ENCODE data around the gene EIF6. TPM values are rescaled to one million over a fixed set of nuclear protein-coding genes. Genes with fewer than 3 reads are reported as not detected.

EIF6 gene
- polyA plus RNA-seq, 1 donor from 2014 or later: 143 TPM

DNA sequence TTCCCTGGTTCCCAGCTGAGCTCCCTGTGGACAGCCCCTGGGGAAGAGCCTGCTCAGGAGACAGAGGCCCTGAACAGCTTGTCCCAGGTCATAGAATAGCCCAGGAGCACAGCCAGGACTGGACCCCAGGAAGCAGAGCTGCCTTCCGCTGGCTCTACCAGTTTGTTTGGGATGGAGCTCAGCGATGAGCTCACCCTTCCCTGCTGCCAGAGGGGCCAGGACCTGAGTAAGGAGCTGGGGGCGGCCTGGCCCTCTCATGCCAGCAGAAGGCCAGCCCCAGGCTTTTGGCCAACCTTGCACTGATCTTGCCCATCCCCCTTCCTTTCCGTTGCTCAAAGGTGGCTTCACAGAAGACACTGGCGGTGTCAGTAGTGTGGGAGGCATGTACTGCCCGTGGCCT is 24.1 kb downstream of the EIF6 start:
- H3K9ac ChIP-seq (ENCODE audit: low read length): no peak overlapping the region
- no peaks in the 10 kb centered on the region for H3K9me3 ChIP-seq (ENCODE audit: low read length)
- no peaks in the 10 kb centered on the region for H3K79me2 ChIP-seq (replicated peaks; ENCODE audit: insufficient read depth, low read length)
- no peaks in the 10 kb centered on the region for H3K27me3 ChIP-seq (ENCODE audit: insufficient read depth, low read depth, low read length)
- H3K4me3 ChIP-seq (ENCODE audit: low read length): no peak overlapping the region
- no peak for TF ChIP-seq EP300 (conservative IDR thresholded peaks at IDR 0.05; ENCODE audit: poor library complexity, severe bottlenecking)
- TF ChIP-seq EZH2 (IDR thresholded peaks at IDR 0.05; ENCODE audit: borderline replicate concordance, insufficient read depth, low read length, poor library complexity, severe bottlenecking): no peak
- TF ChIP-seq RAD21 (conservative IDR thresholded peaks at IDR 0.05): no peak
- TF ChIP-seq SMC3 (conservative IDR thresholded peaks at IDR 0.05; ENCODE audit: poor library complexity): no peak
- H3K9me2 ChIP-seq (ENCODE audit: insufficient read depth, low read length): no peaks in the 10 kb centered on the region
- no peak overlapping the region for H3K27ac ChIP-seq (ENCODE audit: low read length)
- no peaks in the 10 kb centered on the region for H3F3A ChIP-seq (ENCODE audit: insufficient read depth, low read length, poor library complexity, severe bottlenecking)
- no peak overlapping the region for H3K4me2 ChIP-seq (ENCODE audit: low read length)
- H3K36me3 ChIP-seq (ENCODE audit: insufficient read depth, low read length): peaks cover 5% of the 10 kb centered on the region
- no peak overlapping the region for H2AFZ ChIP-seq (ENCODE audit: low read depth, low read length)
- no peaks in the 10 kb centered on the region for H4K20me1 ChIP-seq (ENCODE audit: insufficient read depth)

DNA sequence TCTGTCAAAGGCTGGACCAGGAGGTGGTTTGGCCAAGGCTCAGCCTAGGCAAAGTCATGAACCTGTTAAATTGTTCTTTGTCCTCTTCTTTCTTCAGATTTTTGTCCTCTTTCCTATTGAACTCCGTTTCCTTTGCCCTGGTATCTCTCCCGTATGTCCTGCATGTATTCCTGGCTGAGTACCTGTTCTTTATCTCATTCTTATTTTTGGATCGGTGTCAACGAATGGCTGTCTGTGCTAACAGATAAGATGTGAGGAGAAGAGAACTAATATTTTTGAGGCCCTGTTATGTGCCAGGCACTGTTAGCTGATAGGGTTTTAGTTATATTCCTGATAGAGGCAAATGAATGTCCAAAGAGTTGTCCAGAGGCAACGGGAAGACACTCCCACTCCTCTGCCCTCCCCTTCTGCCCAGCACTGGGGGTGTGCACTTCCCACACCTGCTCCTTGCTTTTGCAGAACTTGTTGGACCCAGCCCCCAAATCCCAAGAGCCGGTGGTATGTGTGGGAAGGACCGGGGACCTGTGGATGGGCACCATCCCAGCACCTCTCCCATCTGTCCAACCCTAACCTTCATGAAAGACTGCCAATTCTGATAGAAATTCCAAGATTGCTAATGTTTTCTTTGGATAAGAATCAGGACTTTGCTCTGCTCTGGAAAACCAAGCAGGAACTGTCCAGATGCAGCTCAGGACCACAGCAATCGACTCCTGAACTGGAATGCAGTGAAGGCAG is 27.2 kb downstream of the EIF6 start:
- Histone ChIP-seq H3K9me3 (ENCODE audit: low read length) (no peaks in the 10 kb centered on the region), H3K27ac (ENCODE audit: low read length) (no peak overlapping the region), H2AFZ (ENCODE audit: low read depth, low read length) (no peak overlapping the region), H3K36me3 (ENCODE audit: insufficient read depth, low read length) (peaks cover 5% of the 10 kb centered on the region), H4K20me1 (ENCODE audit: insufficient read depth) (no peaks in the 10 kb centered on the region), H3K4me2 (ENCODE audit: low read length) (no peak overlapping the region), H3K9ac (ENCODE audit: low read length) (no peak overlapping the region), H3K4me3 (ENCODE audit: low read length) (no peak overlapping the region), H3K79me2 (replicated peaks; ENCODE audit: insufficient read depth, low read length) (no peaks in the 10 kb centered on the region), H3K9me2 (ENCODE audit: insufficient read depth, low read length) (no peaks in the 10 kb centered on the region), H3F3A (ENCODE audit: insufficient read depth, low read length, poor library complexity, severe bottlenecking) (no peaks in the 10 kb centered on the region), H3K27me3 (ENCODE audit: insufficient read depth, low read depth, low read length) (no peaks in the 10 kb centered on the region)
- no peak for TF ChIP-seq TAF1 (IDR thresholded peaks at IDR 0.05; ENCODE audit: low read depth)
- no peak for TF ChIP-seq EZH2 (IDR thresholded peaks at IDR 0.05; ENCODE audit: borderline replicate concordance, insufficient read depth, low read length, poor library complexity, severe bottlenecking)
- no peak for TF ChIP-seq EP300 (conservative IDR thresholded peaks at IDR 0.05; ENCODE audit: poor library complexity, severe bottlenecking)
- TF ChIP-seq MXI1 (conservative IDR thresholded peaks at IDR 0.05; ENCODE audit: poor library complexity, severe bottlenecking): no peak
- TF ChIP-seq, protein P1, sequence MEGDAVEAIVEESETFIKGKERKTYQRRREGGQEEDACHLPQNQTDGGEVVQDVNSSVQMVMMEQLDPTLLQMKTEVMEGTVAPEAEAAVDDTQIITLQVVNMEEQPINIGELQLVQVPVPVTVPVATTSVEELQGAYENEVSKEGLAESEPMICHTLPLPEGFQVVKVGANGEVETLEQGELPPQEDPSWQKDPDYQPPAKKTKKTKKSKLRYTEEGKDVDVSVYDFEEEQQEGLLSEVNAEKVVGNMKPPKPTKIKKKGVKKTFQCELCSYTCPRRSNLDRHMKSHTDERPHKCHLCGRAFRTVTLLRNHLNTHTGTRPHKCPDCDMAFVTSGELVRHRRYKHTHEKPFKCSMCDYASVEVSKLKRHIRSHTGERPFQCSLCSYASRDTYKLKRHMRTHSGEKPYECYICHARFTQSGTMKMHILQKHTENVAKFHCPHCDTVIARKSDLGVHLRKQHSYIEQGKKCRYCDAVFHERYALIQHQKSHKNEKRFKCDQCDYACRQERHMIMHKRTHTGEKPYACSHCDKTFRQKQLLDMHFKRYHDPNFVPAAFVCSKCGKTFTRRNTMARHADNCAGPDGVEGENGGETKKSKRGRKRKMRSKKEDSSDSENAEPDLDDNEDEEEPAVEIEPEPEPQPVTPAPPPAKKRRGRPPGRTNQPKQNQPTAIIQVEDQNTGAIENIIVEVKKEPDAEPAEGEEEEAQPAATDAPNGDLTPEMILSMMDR (IDR thresholded peaks at IDR 0.05; ENCODE audit: poor library complexity, severe bottlenecking): no peak
- no peak for TF ChIP-seq POLR2AphosphoS5 (IDR thresholded peaks at IDR 0.05)
- TF ChIP-seq SMC3 (conservative IDR thresholded peaks at IDR 0.05; ENCODE audit: poor library complexity): no peak

DNA sequence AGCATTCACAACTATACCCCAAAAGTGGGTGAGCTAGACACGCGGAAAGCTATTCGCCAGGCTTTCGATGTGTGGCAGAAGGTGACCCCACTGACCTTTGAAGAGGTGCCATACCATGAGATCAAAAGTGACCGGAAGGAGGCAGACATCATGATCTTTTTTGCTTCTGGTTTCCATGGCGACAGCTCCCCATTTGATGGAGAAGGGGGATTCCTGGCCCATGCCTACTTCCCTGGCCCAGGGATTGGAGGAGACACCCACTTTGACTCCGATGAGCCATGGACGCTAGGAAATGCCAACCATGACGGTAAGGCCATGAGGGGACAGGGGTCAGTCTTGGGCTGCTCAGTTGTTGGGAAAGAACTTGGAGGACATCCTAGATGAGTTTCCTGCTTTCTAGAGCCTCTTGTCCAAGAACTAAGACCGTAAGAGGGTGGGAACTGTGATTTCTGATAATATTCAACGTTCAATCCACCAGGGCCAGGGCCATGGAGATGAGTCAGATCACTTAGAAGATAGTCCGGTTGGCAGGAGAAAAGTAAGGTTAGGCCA is 30.0 kb downstream of the EIF6 start:
- H4K20me1 ChIP-seq (ENCODE audit: insufficient read depth): no peaks in the 10 kb centered on the region
- H3K27ac ChIP-seq (ENCODE audit: low read length): no peak overlapping the region
- no peaks in the 10 kb centered on the region for H3K9me2 ChIP-seq (ENCODE audit: insufficient read depth, low read length)
- H3K9me3 ChIP-seq (ENCODE audit: low read length): no peaks in the 10 kb centered on the region
- H3K9ac ChIP-seq (ENCODE audit: low read length): no peak overlapping the region
- H3K4me3 ChIP-seq (ENCODE audit: low read length): no peak overlapping the region
- no peaks in the 10 kb centered on the region for H3F3A ChIP-seq (ENCODE audit: insufficient read depth, low read length, poor library complexity, severe bottlenecking)
- no peak overlapping the region for H3K4me2 ChIP-seq (ENCODE audit: low read length)
- H2AFZ ChIP-seq (ENCODE audit: low read depth, low read length): no peak overlapping the region
- H3K27me3 ChIP-seq (ENCODE audit: insufficient read depth, low read depth, low read length): no peaks in the 10 kb centered on the region
- H3K79me2 ChIP-seq (replicated peaks; ENCODE audit: insufficient read depth, low read length): no peaks in the 10 kb centered on the region
- TF ChIP-seq, protein P1 (IDR thresholded peaks at IDR 0.05; ENCODE audit: poor library complexity, severe bottlenecking): no peak
- peaks cover 12% of the 10 kb centered on the region for H3K36me3 ChIP-seq (ENCODE audit: insufficient read depth, low read length)

Data from neural cell (in vitro differentiated cells).